DMS 273 treated with DMSO at 0.1 percent for 48 hours (cell line): ENCODE data around the gene FAM83C.
"Not testable (repeated sequence)": the region's sequence is repeated elsewhere in the genome, so short reads cannot be mapped to it uniquely, and the experiment has no call there.

Experiments used
- DNase-seq: peaks from one replicate; lab custom pipeline; 2025; lab: John Stamatoyannopoulos, UW

Gene FAM83C

DNA sequence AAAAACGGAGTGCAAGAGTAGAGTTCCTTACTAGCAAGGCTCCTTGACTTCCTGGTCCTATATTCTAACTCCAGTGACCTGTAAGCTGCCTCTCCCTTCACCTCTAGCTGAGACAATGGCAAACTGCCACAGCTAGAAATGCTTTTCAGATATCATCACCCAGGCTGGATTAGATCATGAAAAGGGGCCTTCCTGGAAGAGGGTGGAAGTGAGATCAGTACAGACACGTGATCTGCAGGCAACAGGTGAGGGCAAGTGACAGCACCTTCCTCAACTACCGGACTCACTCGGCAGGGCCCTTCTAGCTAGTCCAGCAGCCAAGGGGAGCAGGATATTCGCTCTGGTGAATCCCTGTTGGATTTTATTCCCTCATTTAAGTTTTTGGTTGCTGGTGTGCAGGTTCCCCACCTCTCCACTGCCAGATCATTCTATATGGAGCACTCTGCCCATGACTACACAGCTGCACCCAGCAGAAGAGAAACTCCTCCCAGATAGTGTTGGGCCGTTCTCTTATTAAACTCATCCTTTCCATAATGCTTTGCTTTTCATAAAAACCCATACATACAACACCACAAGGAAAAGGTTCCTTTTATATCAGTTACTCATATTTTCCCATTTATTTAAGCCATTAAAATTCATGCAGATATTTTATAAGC, 26.4 kb upstream of the FAM83C start:
- DNase-seq, result no peak

DNA sequence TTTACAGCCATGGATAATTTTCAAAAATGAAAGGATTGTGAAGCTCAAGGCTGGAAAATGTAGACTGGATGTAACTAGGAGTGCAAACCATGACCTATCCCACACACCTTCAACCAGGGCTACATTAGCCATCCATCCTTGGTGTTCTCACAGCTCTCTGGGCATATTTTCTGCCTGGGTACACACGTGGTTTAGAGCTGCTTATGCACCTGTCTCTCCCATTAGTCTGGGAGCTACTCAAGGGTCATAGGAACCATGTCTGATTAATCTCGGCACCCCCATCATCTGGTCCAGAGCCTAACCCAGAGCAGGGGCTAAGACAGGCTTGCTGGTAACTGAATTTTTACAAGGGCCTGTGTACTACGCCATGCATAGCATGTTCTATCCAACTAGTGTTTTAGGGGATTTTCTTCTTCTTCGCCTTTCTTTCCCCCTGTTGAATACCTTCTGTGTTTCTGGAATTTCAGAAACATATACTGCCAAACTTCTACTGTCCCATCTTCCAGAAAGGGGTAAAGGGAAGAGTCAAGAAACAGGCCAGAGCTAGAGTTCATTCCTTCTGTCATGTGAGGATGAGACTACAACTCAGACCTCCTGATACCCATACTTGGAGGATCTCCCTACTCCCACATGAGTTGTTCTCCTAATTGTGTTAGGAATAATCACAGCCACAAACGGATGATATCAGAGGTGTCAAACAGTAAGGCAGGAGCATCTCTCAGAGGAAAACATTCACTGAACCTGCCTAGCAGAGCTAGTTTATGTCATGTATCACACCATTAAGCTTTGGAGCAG, 25.4 kb upstream of the FAM83C start:
- DNase-seq, result no peak

GRCh38 chr20:35316086-35316485, 23.9 kb upstream of the FAM83C start:
- DNase-seq, result no peak

DNA sequence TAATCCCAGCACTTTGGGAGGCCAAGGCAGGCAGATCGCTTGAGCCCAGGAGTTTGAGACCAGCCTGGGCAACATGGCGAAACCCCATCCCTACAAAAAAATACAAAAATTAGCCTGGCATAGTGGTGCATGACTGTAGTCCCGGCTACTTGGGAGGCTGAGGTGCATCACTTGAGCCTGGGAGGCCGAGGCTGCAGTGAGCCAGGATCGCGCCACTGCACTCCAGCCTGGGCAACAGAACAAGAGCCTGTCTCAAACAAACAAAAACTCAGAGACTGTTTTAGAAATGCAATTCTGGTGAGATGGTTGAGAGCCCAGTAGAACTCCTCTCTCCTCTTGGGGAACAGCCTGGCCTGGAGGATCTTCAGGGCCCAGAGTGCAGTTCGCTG, 23.4 kb upstream of the FAM83C start:
- DNase-seq, result not testable (repeated sequence)

GRCh38 chr20:35314816-35315631, 22.8 kb upstream of the FAM83C start:
- DNase-seq, result no peak

GRCh38 chr20:35312318-35312717, 20.1 kb upstream of the FAM83C start:
- DNase-seq, result no peak

DNA sequence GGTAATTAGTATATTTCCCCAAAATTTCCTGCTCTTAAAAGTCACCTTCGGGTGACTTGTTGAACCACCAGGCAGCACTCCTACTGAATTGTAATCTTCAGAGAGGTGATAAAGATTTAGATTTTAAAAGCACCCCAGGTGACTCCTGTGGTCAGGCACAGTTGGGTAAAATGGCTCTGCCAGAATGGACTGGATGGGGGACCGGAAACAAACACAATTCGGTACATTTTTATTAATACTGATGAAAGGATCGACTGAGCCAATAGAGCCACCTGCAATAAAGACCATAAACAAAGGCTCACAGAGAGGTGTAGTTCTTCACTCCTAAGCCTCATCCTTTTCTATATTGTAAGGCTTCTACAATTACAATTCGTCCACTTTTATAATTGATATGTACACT, 19.6 kb upstream of the FAM83C start:
- no peak for DNase-seq

DNA sequence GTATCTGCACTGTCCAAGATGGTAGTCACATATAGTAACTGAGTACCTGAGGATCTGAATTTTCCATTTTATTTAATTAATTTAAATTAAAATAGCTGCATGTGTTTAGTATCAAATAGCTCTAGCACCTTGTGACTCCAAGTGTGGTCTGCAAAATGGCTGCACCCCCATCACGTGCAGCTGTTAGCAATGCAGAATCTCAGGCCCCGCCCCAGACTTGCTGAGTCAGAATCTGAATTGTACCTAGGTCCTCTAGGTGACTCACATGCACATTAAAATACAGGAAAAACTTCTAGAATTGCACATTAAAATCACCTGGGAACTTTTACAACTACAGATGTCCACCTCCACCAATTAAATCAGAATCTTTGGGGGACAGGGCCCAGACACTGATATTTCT, 19.2 kb upstream of the FAM83C start:
- no peak for DNase-seq

GRCh38 chr20:35307666-35308653, 15.7 kb upstream of the FAM83C start:
- peak; percentile 52 for DNase-seq

DNA sequence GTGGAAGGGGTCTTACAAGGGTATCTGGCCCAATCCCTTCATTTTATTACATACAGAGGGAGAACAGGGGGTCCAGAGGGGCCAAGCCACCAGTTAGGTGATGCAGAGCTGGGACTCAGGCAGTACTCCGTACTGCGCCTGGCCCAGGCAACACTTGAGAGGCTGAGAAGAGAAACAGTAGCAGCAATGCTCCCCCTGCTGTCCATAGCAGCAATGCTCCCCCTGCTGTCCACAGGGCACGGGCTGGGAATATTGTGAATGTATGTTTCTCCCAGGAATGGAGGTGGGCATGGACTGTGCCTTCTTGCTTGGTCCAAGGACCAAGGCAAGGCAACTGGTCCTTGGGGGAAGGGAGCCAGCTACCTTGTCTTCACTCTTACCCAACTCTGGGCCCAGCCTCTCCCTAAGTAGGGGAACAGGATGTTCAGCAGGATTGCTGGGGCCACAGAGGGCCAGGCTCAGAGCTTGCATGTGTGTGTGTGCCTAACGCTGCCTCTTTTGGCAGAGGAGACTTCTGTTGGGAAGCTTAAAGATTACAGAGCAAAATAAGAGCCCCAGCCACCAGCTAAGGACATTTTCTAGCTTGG, 14.8 kb upstream of the FAM83C start:
- DNase-seq, result peak; percentile 22

- no peak for DNase-seq
Measured at GRCh38 chr20:35305682-35306556, 13.7 kb upstream of the FAM83C start.

DNA sequence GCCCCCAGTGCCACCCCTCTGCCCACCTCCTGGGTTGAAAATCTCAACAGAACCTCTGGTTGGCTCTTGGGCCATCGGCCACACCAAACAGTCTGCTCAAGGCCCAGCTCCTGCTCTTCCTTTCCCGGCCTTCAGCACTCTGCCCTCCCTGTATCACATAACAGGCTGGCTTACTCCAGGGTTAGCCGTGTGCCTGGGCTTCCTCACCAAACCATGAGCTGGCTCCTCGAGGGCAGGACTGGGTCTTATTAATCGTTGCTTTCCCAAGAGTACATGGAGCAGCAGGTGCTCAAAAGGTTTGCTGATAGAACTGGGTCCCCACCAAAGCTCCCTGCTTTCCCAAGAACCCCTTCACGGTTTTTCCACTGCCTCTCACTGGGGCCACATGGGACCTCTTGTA, 12.7 kb upstream of the FAM83C start:
- no peak for DNase-seq

GRCh38 chr20:35303735-35304491, 11.7 kb upstream of the FAM83C start:
- peak; percentile 62 for DNase-seq

DNA sequence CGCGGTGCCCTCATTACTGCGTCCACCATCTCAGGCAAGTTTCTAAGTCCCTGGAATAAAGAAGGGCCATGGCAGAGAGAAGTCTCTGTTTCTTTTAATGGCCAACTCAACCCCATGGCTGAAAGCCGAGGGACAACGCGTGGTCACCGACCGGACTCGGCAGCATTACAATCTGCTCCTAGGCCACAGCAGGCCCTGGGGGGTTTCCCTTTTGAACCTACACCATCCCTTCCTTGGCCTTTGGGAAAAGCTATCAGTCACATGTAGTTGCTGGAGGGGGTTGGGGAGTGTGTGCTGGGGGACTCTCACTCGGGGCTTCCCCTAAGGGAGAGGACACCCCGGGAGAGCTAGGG, 11.1 kb upstream of the FAM83C start:
- DNase-seq, result no peak

DNA sequence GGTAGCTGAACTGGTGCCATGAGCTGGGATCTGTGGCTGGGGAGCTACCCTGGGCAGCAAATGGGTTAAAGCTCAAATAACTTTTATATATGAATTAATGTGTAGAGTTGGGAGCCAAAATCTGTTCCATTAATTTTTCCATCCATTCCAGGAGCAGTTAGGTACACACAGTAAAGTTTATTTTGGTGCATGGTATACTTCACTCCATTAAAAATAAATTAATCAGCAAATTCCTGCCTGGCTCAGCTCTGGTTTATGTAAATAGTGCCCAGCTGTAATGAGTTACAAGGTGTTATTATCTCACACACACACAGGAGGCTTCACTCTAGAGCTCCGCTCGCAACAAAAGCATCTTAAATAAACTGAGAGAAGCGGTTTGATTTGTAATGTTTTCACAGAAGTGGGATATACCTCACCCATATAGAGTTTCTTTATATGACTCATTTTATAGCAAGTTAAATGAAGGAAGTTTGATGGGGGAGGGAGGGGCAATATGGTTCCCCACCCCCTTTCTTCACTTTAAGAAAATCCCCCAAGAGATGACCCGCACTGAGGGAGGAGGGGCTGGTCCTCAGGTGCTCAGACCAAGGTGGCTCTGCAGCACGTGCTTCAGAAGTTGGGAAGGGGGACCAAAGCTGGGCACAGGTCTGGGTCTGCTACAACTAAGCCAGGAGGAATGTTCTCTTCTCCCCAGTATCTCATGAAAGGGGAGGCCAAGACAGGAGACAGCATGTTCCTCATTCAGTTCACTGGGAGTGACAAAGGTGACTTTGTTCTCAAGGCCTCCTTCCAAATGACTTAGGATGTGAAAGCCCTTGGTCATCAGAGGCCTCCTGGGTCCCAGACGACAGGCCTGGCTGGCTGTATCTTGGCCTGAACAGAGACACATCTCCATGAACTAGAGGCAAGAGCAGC, 10.5 kb upstream of the FAM83C start:
- no peak for DNase-seq

- no peak for DNase-seq
Measured at GRCh38 chr20:35301426-35301825, 9.2 kb upstream of the FAM83C start.

DNA sequence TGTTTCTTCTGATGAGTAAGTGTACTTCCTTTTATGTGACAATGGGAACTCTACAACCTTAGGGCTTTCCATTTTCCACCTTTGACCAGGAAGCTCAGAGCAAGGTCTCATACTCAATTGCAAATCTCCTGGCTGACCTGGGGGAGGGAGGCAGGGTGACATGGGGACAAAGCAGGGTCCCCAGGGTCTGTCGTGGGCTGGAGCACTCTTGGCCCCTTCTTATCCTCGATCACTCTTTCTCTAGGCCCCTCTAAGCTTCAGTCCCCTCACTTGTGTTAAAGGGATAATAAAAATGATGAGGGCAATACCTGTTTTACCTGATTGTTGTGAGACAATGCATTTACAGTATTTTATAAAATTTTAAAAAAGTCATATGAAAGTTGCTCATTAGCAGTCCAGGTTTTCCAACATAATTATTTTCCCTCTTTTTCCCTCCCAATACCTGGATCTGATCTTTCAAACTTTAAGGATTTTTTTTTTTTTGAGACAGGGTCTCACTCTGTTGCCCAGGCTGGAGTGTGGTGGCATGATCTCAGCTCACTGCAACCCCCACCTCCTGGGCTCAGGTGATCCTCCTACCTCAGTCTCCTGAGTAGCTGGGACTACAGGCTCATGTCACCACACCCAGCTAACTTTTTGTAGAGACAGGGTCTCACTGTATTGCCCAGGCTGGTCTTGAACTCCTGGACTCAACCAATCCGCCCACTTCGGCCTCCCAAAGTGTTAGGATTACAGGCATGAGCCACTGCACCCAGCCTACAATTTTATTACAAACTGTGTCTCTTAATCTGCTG, 8.4 kb upstream of the FAM83C start:
- no peak for DNase-seq

DNA sequence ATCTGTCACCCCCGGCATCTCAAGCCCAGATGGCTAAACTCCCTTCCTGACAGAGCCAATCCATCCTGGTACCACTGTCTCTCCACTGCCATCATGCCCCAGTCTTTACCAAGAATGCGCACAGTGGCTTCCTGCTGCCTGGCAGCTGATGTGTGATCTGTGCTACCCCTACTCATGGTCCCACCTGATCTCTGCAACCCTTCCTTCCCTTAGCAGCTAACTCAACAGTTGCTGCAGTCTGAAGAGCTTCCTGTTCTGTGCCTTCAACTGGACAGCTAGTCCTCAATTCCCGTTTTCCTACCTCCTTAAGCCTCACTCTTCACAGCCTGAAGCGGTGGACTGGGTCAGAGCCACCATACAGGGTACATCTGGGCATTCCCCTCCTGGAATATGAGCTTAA, 7.6 kb upstream of the FAM83C start:
- DNase-seq, result no peak
